ENCODE measurements around the gene CNOT3. TPM values are rescaled to one million over a fixed set of nuclear protein-coding genes. Genes with fewer than 3 reads are reported as not detected.

CNOT3 gene
- total and polyA plus RNA-seq, 2 of the 13 experiments (the other 11 are each of a cell fraction or from before 2014, with no cell fraction given): 4.3 to 5.8 TPM

GRCh38 chr19:54156490-54156889 lies 18.9 kb downstream of the CNOT3 start:
- no peak for ATAC-seq
- Histone ChIP-seq H3K4me3 (replicated peaks in 1 of 3; ENCODE audit: insufficient read depth in 1 of 3, low read depth in 2 of 3, low read length in 3 of 3) (no peak overlapping the region), H4K20me1 (ENCODE audit: insufficient read depth, low read length) (no peaks in the 10 kb centered on the region), H3K4me1 (ENCODE audit: insufficient read depth, low read length) (peaks cover 13% of the 10 kb centered on the region), H3K4me2 (ENCODE audit: low read depth, low read length) (no peak overlapping the region), H3K9me3 (ENCODE audit: low read length) (no peaks in the 10 kb centered on the region), H3K9ac (ENCODE audit: insufficient read depth, low read depth, low read length) (no peak overlapping the region), H3K27me3 (ENCODE audit: control insufficient read depth in 1 of 2, insufficient read depth in 2 of 2, low read length in 2 of 2) (no peaks in the 10 kb centered on the region; a peak in 1 of 5 replicates), H2AFZ (ENCODE audit: low read length) (no peak overlapping the region), H3K27ac (ENCODE audit: extremely low read length, insufficient read depth, low read length) (no peak overlapping the region), H3K79me2 (ENCODE audit: insufficient read depth, low read length) (peaks cover 13% of the 10 kb centered on the region), H3K36me3 (replicated peaks in 1 of 2; ENCODE audit: control insufficient read depth in 1 of 2, insufficient read depth in 2 of 2, low read length in 2 of 2) (peaks cover 21 to 64% of the 10 kb centered on the region in 2 experiments)
- WGBS (ENCODE audit: low lambda C conversion rate): 97% methylated on average over 10 of the region's 11 CpGs
- ChIA-PET CTCF (ENCODE audit: low intra/inter-chr PET ratio, low total read pairs) (no interaction called here), POLR2A (interaction anchor here (0.9 to 2.1 kb wide), 2 partner anchors 20 to 34 kb away, joined by 3 to 10 read pairs; partner anchors contain the start of genes CNOT3 and TSEN34)
- no TSS peak for BruUV-seq (replicated peaks)
- intact Hi-C loops (cut with micrococcal nuclease; ENCODE audit: unreplicated experiment) (no loop called here), in situ Hi-C loops (cut with HindIII; ENCODE audit: extremely low pct_ligation_motif_present, low pct_unique_long_range_greater_than_20kb) (no loop called here)
- DNase-seq (ENCODE audit: low spot score): no peak
- no peak for FAIRE-seq
- TF ChIP-seq ZNF768 (CRISPR knock-in tag; IDR thresholded peaks at IDR 0.05) (peak; percentile 45; the same call in 1 of the 2 replicates), POLR2A (IDR thresholded peaks at IDR 0.05; ENCODE audit: insufficient read depth in 1 of 2, low read depth in 2 of 2, low read length in 2 of 2) (peak in 1 of 2 experiments; percentile 28; a peak in 1 of 4 replicates), TCF7L2 (IDR thresholded peaks at IDR 0.05; ENCODE audit: low read depth, low read length) (no peak), FOXK2 (IDR thresholded peaks at IDR 0.05) (no peak), ZNF781 (CRISPR knock-in tag; IDR thresholded peaks at IDR 0.05; ENCODE audit: borderline replicate concordance, not compliant biosample characterization) (no peak), ATRX (CRISPR knock-in tag; IDR thresholded peaks at IDR 0.05; ENCODE audit: borderline replicate concordance) (no peak), ZNF253 (CRISPR knock-in tag; IDR thresholded peaks at IDR 0.05; ENCODE audit: borderline replicate concordance) (no peak), AGO2 (optimal IDR thresholded peaks at IDR 0.05; ENCODE audit: low read depth, low read length) (peak; percentile 59), POLR2AphosphoS5 (IDR thresholded peaks at IDR 0.05; ENCODE audit: low read depth, low read length) (peak; percentile 33; the same call in 1 of the 2 replicates)

GRCh38 chr19:54156953-54157352 lies 19.4 kb downstream of the CNOT3 start:
- Histone ChIP-seq H3K79me2 (ENCODE audit: insufficient read depth, low read length) (peaks cover 13% of the 10 kb centered on the region), H3K4me2 (ENCODE audit: low read depth, low read length) (no peak overlapping the region), H3K9me3 (ENCODE audit: low read length) (no peaks in the 10 kb centered on the region), H3K27me3 (ENCODE audit: control insufficient read depth in 1 of 2, insufficient read depth in 2 of 2, low read length in 2 of 2) (no peaks in the 10 kb centered on the region; a peak in 1 of 5 replicates), H3K4me3 (replicated peaks in 1 of 3; ENCODE audit: insufficient read depth in 1 of 3, low read depth in 2 of 3, low read length in 3 of 3) (no peak overlapping the region), H3K27ac (ENCODE audit: extremely low read length, insufficient read depth, low read length) (no peak overlapping the region), H3K4me1 (ENCODE audit: insufficient read depth, low read length) (peaks cover 13% of the 10 kb centered on the region), H4K20me1 (ENCODE audit: insufficient read depth, low read length) (no peaks in the 10 kb centered on the region), H2AFZ (ENCODE audit: low read length) (no peak overlapping the region), H3K9ac (ENCODE audit: insufficient read depth, low read depth, low read length) (no peak overlapping the region), H3K36me3 (replicated peaks in 1 of 2; ENCODE audit: control insufficient read depth in 1 of 2, insufficient read depth in 2 of 2, low read length in 2 of 2) (peaks cover 18 to 59% of the 10 kb centered on the region in 2 experiments)
- ChIA-PET POLR2A (interaction anchor here (2.1 kb wide), 1 partner anchor 20 kb away, joined by 10 read pairs; the partner anchor contains the start of gene CNOT3), CTCF (ENCODE audit: low intra/inter-chr PET ratio, low total read pairs) (no interaction called here)
- in situ Hi-C loops (cut with HindIII; ENCODE audit: extremely low pct_ligation_motif_present, low pct_unique_long_range_greater_than_20kb) (no loop called here), intact Hi-C loops (cut with micrococcal nuclease; ENCODE audit: unreplicated experiment) (no loop called here)
- TF ChIP-seq PHB2 (IDR thresholded peaks at IDR 0.05; ENCODE audit: partially characterized antibody) (no peak), MEF2D (CRISPR knock-in tag; IDR thresholded peaks at IDR 0.05) (no peak), ZNF33B (CRISPR knock-in tag; IDR thresholded peaks at IDR 0.05) (no peak), MIER2 (CRISPR knock-in tag; IDR thresholded peaks at IDR 0.05) (no peak), PBX3 (CRISPR knock-in tag; IDR thresholded peaks at IDR 0.05; ENCODE audit: borderline replicate concordance) (no peak), ZNF383 (CRISPR knock-in tag; IDR thresholded peaks at IDR 0.05; ENCODE audit: borderline replicate concordance) (no peak)
- FAIRE-seq (no peak), ATAC-seq (no peak), DNase-seq (ENCODE audit: low spot score) (no peak)
- no TSS peak for BruUV-seq (replicated peaks)
- WGBS (ENCODE audit: low lambda C conversion rate): 98% methylated on average over 3 of the region's 3 CpGs

All from HepG2 (cell line).